22Rv1 (cell line): ENCODE measurements around the gene MEDAG.

Experiments
- ZFX ChIP-seq: fragments of 450-650 bp; IDR thresholded peaks from 2 replicates; pipeline ENCODE4 v1.6.1; 2017; ENCODE audit warnings: antibody characterized with exemption, borderline replicate concordance
- TF ChIP-seq, protein P1 (sequence below): fragments of 450-650 bp; IDR thresholded peaks from 2 replicates; pipeline ENCODE4 v1.5.1; 2017; ENCODE audit warnings: mild to moderate bottlenecking

DNA sequence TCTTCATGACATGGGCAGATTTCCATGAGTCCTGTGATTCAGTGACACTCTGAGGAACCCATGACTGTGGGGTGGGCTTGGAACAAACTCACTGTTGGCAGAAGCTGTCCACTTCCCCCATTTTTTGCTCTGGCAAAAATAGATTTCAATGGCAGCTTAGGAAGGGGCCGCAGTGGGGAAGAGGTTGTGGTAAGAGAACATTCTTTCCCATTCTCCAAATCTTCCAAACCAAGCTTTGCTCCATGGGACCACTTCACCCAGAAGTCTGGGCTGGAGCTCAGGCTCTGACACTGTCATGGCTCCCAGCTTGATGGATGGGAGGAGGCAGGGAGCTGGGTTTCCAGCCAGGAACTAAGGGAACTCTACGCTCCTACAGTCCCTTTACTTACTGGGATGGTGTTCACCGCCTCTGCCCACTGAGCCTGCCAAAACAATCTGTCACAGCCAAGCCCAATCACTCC lies 24.9 kb upstream of the MEDAG start:
- TF ChIP-seq, protein P1, sequence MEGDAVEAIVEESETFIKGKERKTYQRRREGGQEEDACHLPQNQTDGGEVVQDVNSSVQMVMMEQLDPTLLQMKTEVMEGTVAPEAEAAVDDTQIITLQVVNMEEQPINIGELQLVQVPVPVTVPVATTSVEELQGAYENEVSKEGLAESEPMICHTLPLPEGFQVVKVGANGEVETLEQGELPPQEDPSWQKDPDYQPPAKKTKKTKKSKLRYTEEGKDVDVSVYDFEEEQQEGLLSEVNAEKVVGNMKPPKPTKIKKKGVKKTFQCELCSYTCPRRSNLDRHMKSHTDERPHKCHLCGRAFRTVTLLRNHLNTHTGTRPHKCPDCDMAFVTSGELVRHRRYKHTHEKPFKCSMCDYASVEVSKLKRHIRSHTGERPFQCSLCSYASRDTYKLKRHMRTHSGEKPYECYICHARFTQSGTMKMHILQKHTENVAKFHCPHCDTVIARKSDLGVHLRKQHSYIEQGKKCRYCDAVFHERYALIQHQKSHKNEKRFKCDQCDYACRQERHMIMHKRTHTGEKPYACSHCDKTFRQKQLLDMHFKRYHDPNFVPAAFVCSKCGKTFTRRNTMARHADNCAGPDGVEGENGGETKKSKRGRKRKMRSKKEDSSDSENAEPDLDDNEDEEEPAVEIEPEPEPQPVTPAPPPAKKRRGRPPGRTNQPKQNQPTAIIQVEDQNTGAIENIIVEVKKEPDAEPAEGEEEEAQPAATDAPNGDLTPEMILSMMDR = no peak
- no peak for TF ChIP-seq ZFX
